ENCODE results near the gene MLC1. TPM values are rescaled to one million over a fixed set of nuclear protein-coding genes. Genes with fewer than 3 reads are reported as not detected.

Gene MLC1
- total RNA-seq, 1 experiment from 2014 or later = not detected

GRCh38 chr22:50032941-50033601, 52.2 kb downstream of the MLC1 start:
- DNase-seq (ENCODE audit: low read depth, low spot score) (no peak), ATAC-seq (no peak)
- Histone ChIP-seq H3K36me3 (ENCODE audit: control insufficient read depth, insufficient read depth, low read length) (no peaks in the 10 kb centered on the region), H3K27me3 (ENCODE audit: control insufficient read depth, insufficient read depth, low read length) (no peaks in the 10 kb centered on the region), H3K9me3 (ENCODE audit: control insufficient read depth, insufficient read depth, low read depth, low read length) (no peaks in the 10 kb centered on the region), H3K27ac (ENCODE audit: low read length) (no peak overlapping the region), H3K4me3 (ENCODE audit: low read depth in 2 of 2, low read length in 2 of 2) (no peak overlapping the region), H3K4me1 (ENCODE audit: control insufficient read depth, insufficient read depth, low read length) (peaks cover 3% of the 10 kb centered on the region)
- intact Hi-C loops (cut with micrococcal nuclease; ENCODE audit: unreplicated experiment) = no loop called here
- BruUV-seq (replicated peaks) = no TSS peak
- in situ Hi-C loops (cut with HindIII; ENCODE audit: low pct_unique_long_range_greater_than_20kb, low sequenced_read_pairs) = no loop called here
- TF ChIP-seq REST (IDR thresholded peaks at IDR 0.05; ENCODE audit: insufficient read depth in 1 of 2, low read depth in 2 of 2, low read length in 1 of 2) = no peak
- CTCF ChIA-PET = no interaction called here
- POLR2A ChIA-PET = no interaction called here

GRCh38 chr22:50032109-50032871, 52.9 kb downstream of the MLC1 start:
- ChIA-PET CTCF (interaction anchor here (2.6 kb wide), 1 partner anchor 102 kb away, joined by 16 read pairs; no protein-coding TSS in a partner anchor), POLR2A (no interaction called here)
- Histone ChIP-seq H3K27ac (ENCODE audit: low read length) (no peak overlapping the region), H3K36me3 (ENCODE audit: control insufficient read depth, insufficient read depth, low read length) (no peaks in the 10 kb centered on the region), H3K9me3 (ENCODE audit: control insufficient read depth, insufficient read depth, low read depth, low read length) (no peaks in the 10 kb centered on the region), H3K4me3 (ENCODE audit: low read depth in 2 of 2, low read length in 2 of 2) (no peak overlapping the region), H3K4me1 (ENCODE audit: control insufficient read depth, insufficient read depth, low read length) (peaks cover 9% of the 10 kb centered on the region), H3K27me3 (ENCODE audit: control insufficient read depth, insufficient read depth, low read length) (no peaks in the 10 kb centered on the region)
- BruUV-seq (replicated peaks) = no TSS peak
- in situ Hi-C loops (cut with HindIII; ENCODE audit: low pct_unique_long_range_greater_than_20kb, low sequenced_read_pairs) = no loop called here
- DNase-seq (ENCODE audit: low read depth, low spot score) = no peak
- intact Hi-C loops (cut with micrococcal nuclease; ENCODE audit: unreplicated experiment) = no loop called here
- TF ChIP-seq REST (IDR thresholded peaks at IDR 0.05; ENCODE audit: insufficient read depth in 1 of 2, low read depth in 2 of 2, low read length in 1 of 2) (no peak), SIN3A (IDR thresholded peaks at IDR 0.05; ENCODE audit: borderline replicate concordance, insufficient read depth, low read depth, low read length) (no peak), TCF7L2 (IDR thresholded peaks at IDR 0.05; ENCODE audit: low read depth, low read length) (no peak), POLR2AphosphoS5 (IDR thresholded peaks at IDR 0.05; ENCODE audit: low read depth, low read length) (no peak), CTCF (IDR thresholded peaks at IDR 0.05) (no peak)
- ATAC-seq = no peak
